Measurements from ENCODE around the gene AQP12B.

Gene AQP12B

DNA sequence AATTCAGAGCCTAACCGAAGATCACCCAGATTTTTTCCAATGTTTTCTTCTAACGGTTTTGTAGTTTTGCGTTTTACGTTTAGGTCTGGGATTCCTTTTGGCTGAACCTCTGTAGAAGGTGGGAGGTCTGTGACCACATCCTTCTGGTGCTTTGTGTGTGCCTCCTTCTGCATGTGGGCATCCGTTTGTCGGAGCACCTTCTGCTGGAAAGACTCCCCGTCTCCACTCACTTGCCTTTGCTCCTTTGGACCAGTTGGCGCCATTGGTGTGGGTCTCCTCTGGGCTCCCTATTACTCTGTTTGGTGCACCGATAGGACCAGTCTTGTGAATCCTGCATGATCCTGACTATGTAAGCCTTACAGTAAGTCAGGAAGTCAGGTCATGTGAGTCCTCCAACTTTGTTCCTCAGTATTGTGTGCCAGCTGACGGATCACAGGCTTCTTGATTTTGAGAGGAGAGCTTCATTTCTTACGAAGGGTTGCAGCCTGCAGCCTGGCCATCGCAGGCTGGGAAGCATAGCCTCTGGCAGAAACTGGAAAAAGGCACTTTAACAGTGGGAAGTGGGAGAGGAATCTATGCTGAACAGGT, 22.6 kb upstream of the AQP12B start:
- ChIA-PET POLR2A (no interaction called here), CTCF (interaction anchor here (0.5 to 0.6 kb wide), 2 partner anchors 21 to 137 kb away, joined by 3 to 6 read pairs; no protein-coding TSS in a partner anchor)
- no peak for TF ChIP-seq ZNF585B (tag by site-specific recombination; IDR thresholded peaks at IDR 0.05)
- no peak for TF ChIP-seq ZNF121 (tag by site-specific recombination; IDR thresholded peaks at IDR 0.05)
- TF ChIP-seq ZNF2 (tag by site-specific recombination; IDR thresholded peaks at IDR 0.05), result no peak
- no peak for TF ChIP-seq ZNF266 (tag by site-specific recombination; IDR thresholded peaks at IDR 0.05; ENCODE audit: low read depth)
- Histone ChIP-seq H3K4me3 (ENCODE audit: low read depth, low read length) (no peak overlapping the region), H3K4me1 (ENCODE audit: control insufficient read depth, insufficient read depth, low read length) (no peaks in the 10 kb centered on the region), H3K9me3 (ENCODE audit: control insufficient read depth, insufficient read depth, low read depth, low read length) (no peaks in the 10 kb centered on the region), H3K27ac (ENCODE audit: extremely low read depth, low read depth, low read length) (no peak overlapping the region), H3K36me3 (ENCODE audit: control insufficient read depth in 2 of 2, insufficient read depth in 1 of 2, low read length in 2 of 2) (no peaks in the 10 kb centered on the region)

GRCh38 chr2:240704651-240705050, 22.0 kb upstream of the AQP12B start:
- H3K9me3 ChIP-seq (ENCODE audit: control insufficient read depth, insufficient read depth, low read depth, low read length), result no peaks in the 10 kb centered on the region
- H3K4me3 ChIP-seq (ENCODE audit: low read depth, low read length), result no peak overlapping the region
- no peaks in the 10 kb centered on the region for H3K36me3 ChIP-seq (ENCODE audit: control insufficient read depth in 2 of 2, insufficient read depth in 1 of 2, low read length in 2 of 2)
- CTCF ChIA-PET, result interaction anchor here (0.6 kb wide), 1 partner anchor 21 kb away, joined by 6 read pairs; no protein-coding TSS in a partner anchor
- H3K27ac ChIP-seq (ENCODE audit: extremely low read depth, low read depth, low read length), result no peak overlapping the region
- POLR2A ChIA-PET, result no interaction called here
- TF ChIP-seq ZNF777 (tag by site-specific recombination; IDR thresholded peaks at IDR 0.05; ENCODE audit: borderline replicate concordance), result no peak
- TF ChIP-seq KLF9 (tag by site-specific recombination; IDR thresholded peaks at IDR 0.05; ENCODE audit: low read depth), result no peak
- TF ChIP-seq ZNF239 (tag by site-specific recombination; IDR thresholded peaks at IDR 0.05), result no peak
- no peak for TF ChIP-seq EGR2 (tag by site-specific recombination; IDR thresholded peaks at IDR 0.05; ENCODE audit: low read depth)
- TF ChIP-seq ZBTB17 (tag by site-specific recombination; IDR thresholded peaks at IDR 0.05), result no peak
- no peaks in the 10 kb centered on the region for H3K4me1 ChIP-seq (ENCODE audit: control insufficient read depth, insufficient read depth, low read length)

- H3K27ac ChIP-seq (ENCODE audit: extremely low read depth, low read depth, low read length), result no peak overlapping the region
- no peak overlapping the region for H3K4me3 ChIP-seq (ENCODE audit: low read depth, low read length)
- no peak for TF ChIP-seq ZNF202 (tag by site-specific recombination; IDR thresholded peaks at IDR 0.05; ENCODE audit: borderline replicate concordance)
- no peak for TF ChIP-seq ZNF654 (tag by site-specific recombination; IDR thresholded peaks at IDR 0.05; ENCODE audit: low read depth)
- TF ChIP-seq ZNF248 (tag by site-specific recombination; IDR thresholded peaks at IDR 0.05), result no peak
- TF ChIP-seq ZNF221 (tag by site-specific recombination; IDR thresholded peaks at IDR 0.05; ENCODE audit: borderline replicate concordance), result no peak
- no peak for TF ChIP-seq ZNF423 (tag by site-specific recombination; IDR thresholded peaks at IDR 0.05)
- no peak for TF ChIP-seq ZSCAN30 (tag by site-specific recombination; IDR thresholded peaks at IDR 0.05)
- peak; percentile 26; the same call in 1 of the 2 replicates for TF ChIP-seq ZIC2 (tag by site-specific recombination; IDR thresholded peaks at IDR 0.05)
- TF ChIP-seq GLIS1 (tag by site-specific recombination; IDR thresholded peaks at IDR 0.05), result peak; percentile 19; the same call in 1 of the 2 replicates
- TF ChIP-seq, protein P1, sequence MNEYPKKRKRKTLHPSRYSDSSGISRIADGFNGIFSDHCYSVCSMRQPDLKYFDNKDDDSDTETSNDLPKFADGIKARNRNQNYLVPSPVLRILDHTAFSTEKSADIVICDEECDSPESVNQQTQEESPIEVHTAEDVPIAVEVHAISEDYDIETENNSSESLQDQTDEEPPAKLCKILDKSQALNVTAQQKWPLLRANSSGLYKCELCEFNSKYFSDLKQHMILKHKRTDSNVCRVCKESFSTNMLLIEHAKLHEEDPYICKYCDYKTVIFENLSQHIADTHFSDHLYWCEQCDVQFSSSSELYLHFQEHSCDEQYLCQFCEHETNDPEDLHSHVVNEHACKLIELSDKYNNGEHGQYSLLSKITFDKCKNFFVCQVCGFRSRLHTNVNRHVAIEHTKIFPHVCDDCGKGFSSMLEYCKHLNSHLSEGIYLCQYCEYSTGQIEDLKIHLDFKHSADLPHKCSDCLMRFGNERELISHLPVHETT (tag by site-specific recombination; IDR thresholded peaks at IDR 0.05), result no peak
- ChIA-PET CTCF (interaction anchor here (1.0 kb wide), 1 partner anchor 39 kb away, joined by 5 read pairs; no protein-coding TSS in a partner anchor), POLR2A (no interaction called here)
- H3K9me3 ChIP-seq (ENCODE audit: control insufficient read depth, insufficient read depth, low read depth, low read length), result no peaks in the 10 kb centered on the region
- H3K36me3 ChIP-seq (ENCODE audit: control insufficient read depth in 2 of 2, insufficient read depth in 1 of 2, low read length in 2 of 2), result no peaks in the 10 kb centered on the region
- H3K4me1 ChIP-seq (ENCODE audit: control insufficient read depth, insufficient read depth, low read length), result no peaks in the 10 kb centered on the region
Measured at GRCh38 chr2:240703417-240704341, 21.0 kb upstream of the AQP12B start.

All from HEK293 (cell line).